CD4-positive, alpha-beta T cell treated with Interleukin-4 for 1 hour (primary cell): ENCODE measurements around the gene LAMTOR5.
A peak's percentile ranks its signal among the peaks of the same experiment; 100 is the strongest.

Source experiments
- DNase-seq, 2 donors: peaks; one replicate each; pipeline ENCODE4 v3.0.0-alpha.2; 2020 to 2022

Gene LAMTOR5

GRCh38 chr1:110385369-110385768 is 22.1 kb downstream of the LAMTOR5 start:
- no peak for DNase-seq

- peak in 1 of 2 donors; percentile 79 for DNase-seq
Observed at GRCh38 chr1:110384581-110385321, 22.7 kb downstream of the LAMTOR5 start.

GRCh38 chr1:110383251-110383990 is 24.1 kb downstream of the LAMTOR5 start:
- no peak for DNase-seq

GRCh38 chr1:110380672-110381283 is 26.7 kb downstream of the LAMTOR5 start:
- peak in 1 of 2 donors; percentile 26 for DNase-seq

GRCh38 chr1:110375490-110375889 is 32.0 kb downstream of the LAMTOR5 start:
- DNase-seq, result no peak

- DNase-seq, result no peak
Observed at GRCh38 chr1:110370827-110371226, 36.7 kb downstream of the LAMTOR5 start.

- DNase-seq, result no peak
Observed at GRCh38 chr1:110364221-110364620, 43.3 kb downstream of the LAMTOR5 start.

- DNase-seq, result no peak
Observed at GRCh38 chr1:110361856-110362255, 45.6 kb downstream of the LAMTOR5 start.

GRCh38 chr1:110360431-110360830 is 47.1 kb downstream of the LAMTOR5 start:
- no peak for DNase-seq

- DNase-seq, result no peak
Observed at GRCh38 chr1:110356379-110356778, 51.1 kb downstream of the LAMTOR5 start.

GRCh38 chr1:110355321-110355720 is 52.2 kb downstream of the LAMTOR5 start:
- DNase-seq, result no peak
